Transverse colon (tissue), 4 donors: ENCODE results near the gene SYMPK. TPM values are rescaled to one million over a fixed set of nuclear protein-coding genes. Genes with fewer than 3 reads are reported as not detected.
A peak's percentile ranks its signal among the peaks of the same experiment; 100 is the strongest.

Source experiments
- DNase-seq: peaks from one replicate; pipeline ENCODE4 v3.0.0-alpha.2; 2019
- H3K27ac ChIP-seq, 4 donors: fragments of 200-600 bp; sonication (generic); 2 replicates each; pipeline ENCODE4 v1.5.1; 2016 to 2018; ENCODE audit warnings: inconsistent platforms in 4 of 4
- H3K27me3 ChIP-seq: fragments of 200-600 bp; sonication (generic); 2 replicates; pipeline ENCODE4 v1.5.1; 2017; ENCODE audit warnings: inconsistent platforms
- H3K36me3 ChIP-seq, 4 donors: fragments of 200-600 bp; sonication (generic); 2 replicates each; pipeline ENCODE4 v1.5.1; 2017 to 2019; ENCODE audit warnings: inconsistent platforms in 4 of 4
- H3K4me1 ChIP-seq, 4 donors: fragments of 200-600 bp; sonication (generic); 2 replicates each; pipeline ENCODE4 v1.5.1; 2017 to 2020; ENCODE audit warnings: inconsistent platforms in 4 of 4
- H3K4me3 ChIP-seq, 4 donors: fragments of 200-600 bp; sonication (generic); 1 replicate in 1 of 4; 2 replicates in 3 of 4; pipeline versions ENCODE4 v1.5.1 to v1.6.1; 2017 to 2019; ENCODE audit warnings: inconsistent platforms in 4 of 4
- H3K9me3 ChIP-seq, 2 donors: fragments of 200-600 bp; sonication (generic); 2 replicates each; pipeline ENCODE4 v1.5.1; 2017 to 2019; ENCODE audit warnings: inconsistent platforms in 2 of 2
- EP300 ChIP-seq: sonication (generic); formaldehyde crosslinking; IDR thresholded peaks from one replicate; pipeline ENCODE4 v1.6.1; 2017; ENCODE audit warnings: antibody characterized with exemption, low read depth
- POLR2A ChIP-seq: fragments of 450-650 bp; IDR thresholded peaks from one replicate; pipeline ENCODE4 v1.6.1; 2016; ENCODE audit warnings: antibody characterized with exemption, mild to moderate bottlenecking, moderate library complexity
- POLR2AphosphoS5 ChIP-seq, 3 donors: sonication (generic); formaldehyde crosslinking; IDR thresholded peaks; one replicate each; pipeline ENCODE4 v1.6.1; 2016; ENCODE audit warnings: antibody characterized with exemption in 3 of 3
- WGBS, 2 donors: methylation state at CpG; one replicate each; pipeline ENCODE4 v1.1.5; 2018; ENCODE audit warnings: low coverage in 1 of 2; 5-methylcytosine and 5-hydroxymethylcytosine counted together
- in situ Hi-C, 4 donors: fragments of 200-750 bp; cut with MboI; loops; one replicate each; pipeline versions ENCODE4 v1.15.0 to v1.15.1; 2017; ENCODE audit warnings: low sequenced_read_pairs in 3 of 4, low pct_ligation_motif_present in 1 of 4, low pct_unique_long_range_greater_than_20kb in 1 of 4
- intact Hi-C: fragments of 100-400 bp; cut with DNase I; formaldehyde crosslinking; loops from one replicate; pipeline ENCODE4 v1.15.1; 2023; ENCODE audit warnings: low total_unique reads
- total RNA-seq, 4 donors: library from RNA; depleted of rRNA; stranded (reverse); fragments of >200 nt; gene quantifications; one replicate each; pipeline ENCODE4 v1.1.0, GENCODE V29; 2016
- TF ChIP-seq, protein P1 (sequence below), 5 experiments: fragments of 200-600 bp in 3 of 5; fragments of 450-650 bp in 2 of 5; sonication (generic) in 3 of 5; IDR thresholded peaks; 1 replicate in 2 of 5; 2 replicates in 3 of 5; pipeline ENCODE4 v1.5.1; 2016 to 2017; ENCODE audit warnings: antibody characterized with exemption in 5 of 5, inconsistent platforms in 3 of 5, mild to moderate bottlenecking in 2 of 5, moderate library complexity in 1 of 5

The SYMPK gene
- total RNA-seq, 4 donors from 2014 or later, result 35.2 to 189 (median 81.9) TPM

DNA sequence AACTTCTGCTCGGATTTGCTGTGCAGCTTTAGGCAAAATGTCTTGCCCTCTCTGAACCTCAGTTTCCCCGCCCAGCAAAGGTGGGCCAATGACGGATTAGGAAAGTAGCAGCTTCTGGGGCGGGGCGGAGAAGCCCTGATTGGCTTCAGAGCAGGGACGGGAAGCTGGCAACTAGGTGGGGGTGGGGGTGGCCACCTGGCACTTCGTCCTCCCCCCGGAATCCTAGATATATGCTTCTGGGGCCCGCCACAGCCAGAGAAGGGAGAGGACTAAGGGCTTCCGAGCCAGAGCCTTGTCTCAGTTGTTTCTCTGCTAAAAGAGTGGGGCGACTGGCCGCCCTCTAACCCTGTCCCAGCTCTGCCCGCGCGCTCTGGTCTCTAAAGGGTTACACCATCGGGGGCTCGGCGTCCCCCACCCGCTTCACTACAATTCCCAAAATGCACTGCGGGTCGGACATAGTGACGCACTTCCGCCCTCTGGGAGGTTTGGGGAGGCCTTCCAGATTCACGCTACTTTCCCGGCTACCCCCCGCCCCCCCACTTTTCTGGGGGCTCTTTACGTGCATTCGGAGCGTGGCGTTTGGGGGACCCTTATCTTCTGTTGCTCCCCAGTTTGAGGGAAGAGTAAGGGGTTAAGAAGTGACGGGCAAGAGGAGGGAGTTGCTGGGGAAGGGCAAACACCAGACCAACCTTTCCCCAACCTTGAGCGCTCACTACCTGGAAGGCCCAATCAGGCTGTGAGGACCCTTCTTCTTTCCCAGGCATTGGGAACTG lies 23.7 kb upstream of the SYMPK start:
- in situ Hi-C loops, result no loop called here
- peak; percentile 93 for DNase-seq
- peak; percentile 67 to 79 (median 77) for TF ChIP-seq POLR2AphosphoS5 (IDR thresholded peaks at IDR 0.05)
- TF ChIP-seq, protein P1, sequence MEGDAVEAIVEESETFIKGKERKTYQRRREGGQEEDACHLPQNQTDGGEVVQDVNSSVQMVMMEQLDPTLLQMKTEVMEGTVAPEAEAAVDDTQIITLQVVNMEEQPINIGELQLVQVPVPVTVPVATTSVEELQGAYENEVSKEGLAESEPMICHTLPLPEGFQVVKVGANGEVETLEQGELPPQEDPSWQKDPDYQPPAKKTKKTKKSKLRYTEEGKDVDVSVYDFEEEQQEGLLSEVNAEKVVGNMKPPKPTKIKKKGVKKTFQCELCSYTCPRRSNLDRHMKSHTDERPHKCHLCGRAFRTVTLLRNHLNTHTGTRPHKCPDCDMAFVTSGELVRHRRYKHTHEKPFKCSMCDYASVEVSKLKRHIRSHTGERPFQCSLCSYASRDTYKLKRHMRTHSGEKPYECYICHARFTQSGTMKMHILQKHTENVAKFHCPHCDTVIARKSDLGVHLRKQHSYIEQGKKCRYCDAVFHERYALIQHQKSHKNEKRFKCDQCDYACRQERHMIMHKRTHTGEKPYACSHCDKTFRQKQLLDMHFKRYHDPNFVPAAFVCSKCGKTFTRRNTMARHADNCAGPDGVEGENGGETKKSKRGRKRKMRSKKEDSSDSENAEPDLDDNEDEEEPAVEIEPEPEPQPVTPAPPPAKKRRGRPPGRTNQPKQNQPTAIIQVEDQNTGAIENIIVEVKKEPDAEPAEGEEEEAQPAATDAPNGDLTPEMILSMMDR (IDR thresholded peaks at IDR 0.05), result no peak
- TF ChIP-seq EP300, result no peak
- peak; percentile 66 for TF ChIP-seq POLR2A
- Histone ChIP-seq H3K9me3 (no peaks in the 10 kb centered on the region), H3K27ac (peak overlapping the region; percentile 87 to 92 (median 90)), H3K27me3 (no peaks in the 10 kb centered on the region), H3K36me3 (no peaks in the 10 kb centered on the region), H3K4me1 (peaks cover 36 to 45% (median 38%) of the 10 kb centered on the region in 4 donors), H3K4me3 (peak overlapping the region; percentile 42 to 83 (median 64))
- 1% methylated on average over 30 of the region's 32 CpGs; no CpG with 5 or more reads in 1 of the 2 donors for WGBS, 2 donors
- intact Hi-C loops, result no loop called here

DNA sequence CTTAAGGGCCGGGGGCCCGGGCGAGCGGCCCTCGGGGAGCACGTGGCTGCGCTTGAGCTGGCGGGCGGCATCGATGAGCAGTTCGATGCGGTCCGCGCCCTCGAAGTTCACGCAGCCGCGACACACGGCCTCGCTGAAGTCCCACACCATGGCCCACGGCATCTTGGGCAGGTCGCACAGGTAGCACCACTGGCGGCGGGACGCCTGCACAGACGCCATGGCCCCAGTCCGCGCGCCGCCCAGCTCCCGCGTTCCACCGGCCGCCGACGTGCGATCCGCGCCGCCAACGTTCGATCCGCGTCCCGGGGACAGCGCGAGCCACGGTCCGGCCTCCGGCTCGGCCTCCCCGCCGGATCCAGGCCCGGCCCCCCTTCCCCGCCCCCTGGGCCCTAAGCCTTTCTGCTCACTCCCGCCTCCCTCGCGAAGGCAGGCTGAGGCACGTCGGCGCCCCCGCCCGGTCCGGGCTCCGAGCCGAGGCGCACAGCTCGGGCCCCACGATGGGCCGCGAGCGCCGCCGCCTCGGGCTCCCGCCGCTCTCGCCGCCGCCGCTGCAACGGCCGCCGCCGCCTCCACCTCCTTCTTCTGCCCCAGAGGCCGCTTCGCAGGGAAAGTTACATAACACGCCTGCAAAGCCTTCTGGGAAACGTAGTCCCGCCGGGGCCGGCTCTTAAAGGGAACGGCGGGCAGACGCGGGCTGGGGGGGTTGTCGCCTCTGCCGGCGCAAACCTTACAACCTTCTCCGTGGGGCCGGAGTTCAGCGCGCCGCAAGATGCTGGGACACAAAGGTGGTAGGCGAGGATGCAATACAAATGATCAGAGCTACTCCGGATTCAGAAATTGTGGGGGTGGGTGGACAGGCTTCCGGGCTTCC lies 22.8 kb upstream of the SYMPK start, which contains the start of gene IRF2BP1:
TSS of gene IRF2BP1 (minus strand) at position 586 of the 871 bp plus-strand sequence. CDS start at position 219, 367 bp downstream.
- Histone ChIP-seq H3K36me3 (no peaks in the 10 kb centered on the region), H3K9me3 (no peaks in the 10 kb centered on the region), H3K4me1 (peaks cover 38 to 52% (median 44%) of the 10 kb centered on the region in 4 donors), H3K27me3 (no peaks in the 10 kb centered on the region), H3K4me3 (peak within 1 kb of the TSS; percentile 61 to 83 (median 66)), H3K27ac (peak within 1 kb of the TSS; percentile 87 to 92 (median 90))
- WGBS, 2 donors, result 1% methylated on average over 61 of the region's 107 CpGs; no CpG with 5 or more reads in 1 of the 2 donors
- no peak for TF ChIP-seq EP300
- TF ChIP-seq, protein P1 (IDR thresholded peaks at IDR 0.05), result peak in 1 of 5 experiments; percentile 3
- TF ChIP-seq POLR2A, result no peak
- TF ChIP-seq POLR2AphosphoS5 (IDR thresholded peaks at IDR 0.05), result peak; percentile 74 to 88 (median 82)
- intact Hi-C loops, result no loop called here
- in situ Hi-C loops, result no loop called here
- peak; percentile 94 for DNase-seq

DNA sequence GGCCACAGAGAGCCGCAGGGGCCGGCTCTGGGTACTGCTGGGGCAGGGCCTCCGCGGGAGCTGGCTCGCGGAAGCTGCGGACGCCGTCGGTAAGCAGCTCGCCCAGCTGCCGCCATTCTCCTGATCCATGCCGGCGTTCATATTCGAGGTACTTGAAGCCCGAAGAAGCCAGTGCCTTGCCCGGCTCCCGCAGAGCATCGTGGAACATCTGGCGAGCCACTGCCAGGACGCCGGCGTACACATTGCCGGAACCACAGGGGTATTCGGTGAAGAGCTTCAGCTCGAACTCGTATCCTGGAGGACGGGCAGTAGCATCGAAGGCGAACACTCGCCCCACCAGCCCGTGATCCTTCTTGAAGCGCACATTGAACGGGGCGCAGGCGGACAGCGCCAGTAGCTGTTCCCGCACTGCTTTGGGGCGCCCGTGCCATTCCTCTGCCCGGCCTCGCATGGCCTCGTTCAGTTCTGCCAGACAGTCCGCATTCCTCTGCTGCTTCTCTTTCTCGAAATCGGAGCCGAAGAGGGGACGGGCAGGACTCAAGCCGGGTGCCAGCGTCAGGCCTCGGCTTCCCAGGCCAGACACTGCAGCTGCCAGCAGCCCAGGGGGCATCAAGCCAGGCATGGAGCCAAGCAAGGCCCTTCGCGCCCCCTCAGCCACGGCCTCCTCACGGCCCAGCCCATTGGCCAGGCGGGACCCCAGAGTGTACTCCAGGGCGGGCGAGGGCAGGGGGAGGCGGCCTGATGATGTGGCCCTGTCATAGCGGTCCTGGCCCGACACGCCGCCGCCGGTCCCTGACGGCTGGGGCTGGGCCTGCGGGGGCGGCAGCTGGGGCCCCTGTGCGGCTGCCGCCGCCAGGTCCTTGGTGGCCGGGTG lies 22.0 kb upstream of the SYMPK start:
- 69% methylated on average over 66 of the region's 72 CpGs; no CpG with 5 or more reads in 1 of the 2 donors for WGBS, 2 donors
- in situ Hi-C loops (no loop called here), intact Hi-C loops (no loop called here)
- Histone ChIP-seq H3K4me3 (peak overlapping the region; percentile 61 to 83 (median 66)), H3K4me1 (peaks cover 38 to 52% (median 44%) of the 10 kb centered on the region in 4 donors), H3K27me3 (no peaks in the 10 kb centered on the region), H3K9me3 (no peaks in the 10 kb centered on the region), H3K27ac (peak overlapping the region; percentile 87 to 92 (median 90)), H3K36me3 (no peaks in the 10 kb centered on the region)
- no peak for DNase-seq
- TF ChIP-seq POLR2A, result no peak
